H9 (cell line): Measurements from ENCODE around the gene BSN. TPM values are rescaled to one million over a fixed set of nuclear protein-coding genes. Genes with fewer than 3 reads are reported as not detected.
A peak's percentile ranks its signal among the peaks of the same experiment; 100 is the strongest.

Source experiments
- DNase-seq: peaks from one replicate; pipeline ENCODE4 v3.0.0-alpha.2; 2017
- H2AFZ ChIP-seq: one replicate; pipeline ENCODE4 v1.6.1; 2013; ENCODE audit warnings: mild to moderate bottlenecking, low read length, control low read depth, moderate library complexity
- H2AK5ac ChIP-seq: 2 replicates; pipeline ENCODE4 v1.6.1; 2013; ENCODE audit warnings: low read length, control low read depth, mixed read lengths; ENCODE audit not compliant: insufficient read length
- H2BK120ac ChIP-seq: one replicate; pipeline ENCODE4 v1.6.1; 2013; ENCODE audit warnings: low read depth, mild to moderate bottlenecking, low read length, control low read depth, inconsistent platforms; ENCODE audit not compliant: poor library complexity, severe bottlenecking
- H2BK12ac ChIP-seq: 2 replicates; pipeline ENCODE4 v1.6.1; 2013; ENCODE audit warnings: low read length, control low read depth, mixed read lengths, low read depth; ENCODE audit not compliant: insufficient read length
- H2BK15ac ChIP-seq: 2 replicates; pipeline ENCODE4 v1.6.1; 2013; ENCODE audit warnings: low read depth, low read length, control low read depth
- H2BK20ac ChIP-seq: one replicate; pipeline ENCODE4 v1.6.1; 2013; ENCODE audit warnings: low read depth, mild to moderate bottlenecking, low read length, control low read depth, inconsistent platforms; ENCODE audit not compliant: poor library complexity, severe bottlenecking
- H2BK5ac ChIP-seq: 2 replicates; pipeline ENCODE4 v1.6.1; 2013; ENCODE audit warnings: low read length, control low read depth, mixed read lengths; ENCODE audit not compliant: insufficient read length
- H3K14ac ChIP-seq: 2 replicates; pipeline ENCODE4 v1.6.1; 2013; ENCODE audit warnings: low read length, control low read depth; ENCODE audit not compliant: insufficient read depth
- H3K18ac ChIP-seq: 2 replicates; pipeline ENCODE4 v1.6.1; 2013; ENCODE audit warnings: low read depth, mild to moderate bottlenecking, mixed read lengths, low read length, control low read depth; ENCODE audit not compliant: insufficient read length
- H3K23ac ChIP-seq: 2 replicates; pipeline ENCODE4 v1.6.1; 2013; ENCODE audit warnings: low read length, control low read depth, mixed read lengths, low read depth; ENCODE audit not compliant: insufficient read length
- H3K23me2 ChIP-seq: 2 replicates; pipeline ENCODE4 v1.6.1; 2013; ENCODE audit warnings: low read depth, mild to moderate bottlenecking, mixed read lengths, low read length, control low read depth; ENCODE audit not compliant: insufficient read length, poor library complexity, severe bottlenecking
- H3K27ac ChIP-seq: 2 replicates; pipeline ENCODE4 v1.5.1; 2013; ENCODE audit warnings: low read length, control low read depth, mixed read lengths, low read depth; ENCODE audit not compliant: insufficient read length
- H3K27me3 ChIP-seq: 2 replicates; pipeline ENCODE4 v1.6.1; 2013; ENCODE audit warnings: low read length, control low read depth, inconsistent platforms; ENCODE audit not compliant: insufficient read depth
- H3K4ac ChIP-seq: 2 replicates; pipeline ENCODE4 v1.6.1; 2013; ENCODE audit warnings: low read depth, mild to moderate bottlenecking, control low read depth, inconsistent platforms, low read length, moderate library complexity
- H3K4me1 ChIP-seq: 2 replicates; pipeline ENCODE4 v1.6.1; 2013; ENCODE audit warnings: low read length, control low read depth, inconsistent platforms; ENCODE audit not compliant: insufficient read depth
- H3K4me2 ChIP-seq: 2 replicates; pipeline ENCODE4 v1.6.1; 2013; ENCODE audit warnings: low read length, control low read depth, mixed read lengths; ENCODE audit not compliant: insufficient read length, insufficient read depth
- H3K56ac ChIP-seq: 2 replicates; pipeline ENCODE4 v1.6.1; 2013; ENCODE audit warnings: low read depth, mild to moderate bottlenecking, mixed read lengths, low read length, control low read depth; ENCODE audit not compliant: insufficient read length
- H3K79me1 ChIP-seq: 2 replicates; pipeline ENCODE4 v1.6.1; 2013; ENCODE audit warnings: low read depth, mild to moderate bottlenecking, moderate library complexity, low read length, control low read depth, inconsistent platforms; ENCODE audit not compliant: insufficient read depth, poor library complexity, severe bottlenecking
- H3K79me2 ChIP-seq: 2 replicates; pipeline ENCODE4 v1.6.1; 2013; ENCODE audit warnings: low read length, control low read depth, inconsistent platforms; ENCODE audit not compliant: insufficient read depth
- H3K9ac ChIP-seq: 2 replicates; pipeline ENCODE4 v1.6.1; 2013; ENCODE audit warnings: low read length, control low read depth, mixed read lengths; ENCODE audit not compliant: insufficient read length; ENCODE audit errors: extremely low read depth
- H3K9me3 ChIP-seq: one replicate; pipeline ENCODE4 v1.6.1; 2013; ENCODE audit warnings: low read depth, low read length, inconsistent platforms; ENCODE audit not compliant: control insufficient read depth
- H3T11ph ChIP-seq: one replicate; pipeline ENCODE4 v1.6.1; 2013; ENCODE audit warnings: mild to moderate bottlenecking, low read length, control low read depth, inconsistent platforms
- H4K20me1 ChIP-seq: one replicate; pipeline ENCODE4 v1.6.1; 2013; ENCODE audit not compliant: control insufficient read depth, insufficient read length, insufficient read depth
- H4K5ac ChIP-seq: 2 replicates; pipeline ENCODE4 v1.6.1; 2013; ENCODE audit warnings: low read depth, mild to moderate bottlenecking, mixed read lengths, low read length, control low read depth; ENCODE audit not compliant: insufficient read length
- H4K8ac ChIP-seq: replicated peaks from 2 replicates; pipeline ENCODE4 v1.6.1; 2013; ENCODE audit warnings: low read length, control low read depth, mixed read lengths, low read depth; ENCODE audit not compliant: insufficient read length
- H4K91ac ChIP-seq: 2 replicates; pipeline ENCODE4 v1.6.1; 2013; ENCODE audit warnings: low read depth, mild to moderate bottlenecking, moderate library complexity, mixed read lengths, low read length, control low read depth; ENCODE audit not compliant: insufficient read length
- H3K27ac Mint-ChIP-seq, 3 experiments: 2 replicates in 2 of 3; 3 replicates in 1 of 3; pipeline ENCODE4 v1.8.0; 2020 to 2021; ENCODE audit warnings: mixed read lengths in 3 of 3, mild to moderate bottlenecking in 1 of 3, moderate library complexity in 1 of 3
- H3K27me3 Mint-ChIP-seq: 2 replicates; pipeline ENCODE4 v1.8.0; 2021; ENCODE audit warnings: low read depth, mild to moderate bottlenecking, moderate library complexity, mixed read lengths
- H3K36me3 Mint-ChIP-seq, 3 experiments: 2 replicates in 2 of 3; 3 replicates in 1 of 3; pipeline ENCODE4 v1.8.0; 2020 to 2021; ENCODE audit warnings: low read depth in 3 of 3, mixed read lengths in 3 of 3; ENCODE audit not compliant: insufficient read depth in 1 of 3
- H3K4me1 Mint-ChIP-seq, 2 experiments: 2 replicates each; pipeline ENCODE4 v1.8.0; 2020; ENCODE audit warnings: mixed read lengths in 2 of 2
- H3K4me3 Mint-ChIP-seq, 2 experiments: 2 replicates in 1 of 2; 3 replicates in 1 of 2; pipeline ENCODE4 v1.8.0; 2020 to 2021; ENCODE audit warnings: mild to moderate bottlenecking in 2 of 2, mixed read lengths in 2 of 2, moderate library complexity in 1 of 2
- H3K9me3 Mint-ChIP-seq, 2 experiments: 2 replicates in 1 of 2; 3 replicates in 1 of 2; pipeline ENCODE4 v1.8.0; 2020; ENCODE audit warnings: mild to moderate bottlenecking in 2 of 2, mixed read lengths in 2 of 2, moderate library complexity in 1 of 2
- WGBS: extraction: QIAGEN DNeasy Blood & Tissue Kit; methylation state at CpG from one replicate; pipeline ENCODE4 v1.1.7; 2013; ENCODE audit warnings: missing lambda C conversion rate, low lambda C conversion rate, mixed read lengths; ENCODE audit not compliant: insufficient read length; ENCODE audit errors: extremely low coverage; 5-methylcytosine and 5-hydroxymethylcytosine counted together
- total RNA-seq: library from RNA; stranded (reverse); gene quantifications from 2 replicates; pipeline ENCODE4 v1.2.1, GENCODE V29; 2021
- TF ChIP-seq, protein P1 (sequence below): fragments of 200-600 bp; sonication (generic); conservative IDR thresholded peaks from 3 replicates; pipeline ENCODE4 v1.8.0; 2021; ENCODE audit warnings: antibody characterized with exemption, mild to moderate bottlenecking

Gene BSN
- total RNA-seq, 1 experiment from 2014 or later = 2.4 TPM

DNA sequence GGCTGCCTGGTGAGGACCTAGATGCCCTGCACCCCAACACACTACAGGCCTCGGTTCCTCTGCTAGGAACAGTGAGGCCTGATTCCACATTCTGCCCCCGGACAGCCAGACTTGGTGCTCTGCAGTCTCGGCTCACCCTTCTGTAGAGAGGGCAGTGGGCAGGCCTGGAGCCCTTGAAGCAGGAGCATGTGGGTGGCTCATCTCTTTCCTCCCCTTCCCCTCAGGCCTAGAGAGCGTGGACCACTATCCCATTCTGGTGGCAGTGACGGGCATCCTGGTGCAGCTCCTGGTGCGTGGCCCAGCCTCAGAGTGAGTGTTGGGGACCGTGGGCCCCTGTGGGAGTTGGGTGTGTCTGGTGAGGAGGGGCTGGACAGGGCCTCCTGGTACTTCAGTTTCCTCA, 161.9 kb downstream of the BSN start:
- no peak overlapping the region for H3K18ac ChIP-seq
- no peak overlapping the region; a peak in 1 of 5 replicates for H3K4me3 Mint-ChIP-seq
- no peaks in the 10 kb centered on the region for H3K4me1 ChIP-seq
- H3K4ac ChIP-seq = no peak overlapping the region
- no peak overlapping the region for H2BK20ac ChIP-seq
- no peak overlapping the region for H2BK15ac ChIP-seq
- H2BK120ac ChIP-seq = no peak overlapping the region
- H3K9me3 Mint-ChIP-seq = no peaks in the 10 kb centered on the region
- WGBS = no CpG with 5 or more reads among the region's 7 CpGs
- H3K27me3 ChIP-seq = no peaks in the 10 kb centered on the region
- DNase-seq = no peak
- H3K56ac ChIP-seq = no peak overlapping the region
- no peak overlapping the region for H3K4me2 ChIP-seq
- H3K79me1 ChIP-seq = no peaks in the 10 kb centered on the region
- no peak overlapping the region for H2BK12ac ChIP-seq
- H3K27me3 Mint-ChIP-seq = peaks cover 4% of the 10 kb centered on the region
- no peak overlapping the region for H4K8ac ChIP-seq
- no peak overlapping the region for H2AFZ ChIP-seq
- peaks cover 8 to 10% of the 10 kb centered on the region in 2 experiments for H3K4me1 Mint-ChIP-seq
- no peaks in the 10 kb centered on the region for H4K20me1 ChIP-seq
- H3K14ac ChIP-seq = no peak overlapping the region
- no peak overlapping the region for H4K91ac ChIP-seq
- H4K5ac ChIP-seq = no peak overlapping the region
- no peaks in the 10 kb centered on the region for H3K79me2 ChIP-seq
- peaks cover 10% of the 10 kb centered on the region for H3K23me2 ChIP-seq
- H3K9me3 ChIP-seq = no peaks in the 10 kb centered on the region
- no peak overlapping the region for H2AK5ac ChIP-seq
- no peak overlapping the region for H2BK5ac ChIP-seq
- no peak overlapping the region for H3K23ac ChIP-seq
- peaks cover 0 to 17% (median 17%) of the 10 kb centered on the region in 3 experiments; a peak in 6 of 7 replicates for H3K36me3 Mint-ChIP-seq
- TF ChIP-seq, protein P1, sequence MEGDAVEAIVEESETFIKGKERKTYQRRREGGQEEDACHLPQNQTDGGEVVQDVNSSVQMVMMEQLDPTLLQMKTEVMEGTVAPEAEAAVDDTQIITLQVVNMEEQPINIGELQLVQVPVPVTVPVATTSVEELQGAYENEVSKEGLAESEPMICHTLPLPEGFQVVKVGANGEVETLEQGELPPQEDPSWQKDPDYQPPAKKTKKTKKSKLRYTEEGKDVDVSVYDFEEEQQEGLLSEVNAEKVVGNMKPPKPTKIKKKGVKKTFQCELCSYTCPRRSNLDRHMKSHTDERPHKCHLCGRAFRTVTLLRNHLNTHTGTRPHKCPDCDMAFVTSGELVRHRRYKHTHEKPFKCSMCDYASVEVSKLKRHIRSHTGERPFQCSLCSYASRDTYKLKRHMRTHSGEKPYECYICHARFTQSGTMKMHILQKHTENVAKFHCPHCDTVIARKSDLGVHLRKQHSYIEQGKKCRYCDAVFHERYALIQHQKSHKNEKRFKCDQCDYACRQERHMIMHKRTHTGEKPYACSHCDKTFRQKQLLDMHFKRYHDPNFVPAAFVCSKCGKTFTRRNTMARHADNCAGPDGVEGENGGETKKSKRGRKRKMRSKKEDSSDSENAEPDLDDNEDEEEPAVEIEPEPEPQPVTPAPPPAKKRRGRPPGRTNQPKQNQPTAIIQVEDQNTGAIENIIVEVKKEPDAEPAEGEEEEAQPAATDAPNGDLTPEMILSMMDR = no peak
- no peak overlapping the region for H3T11ph ChIP-seq
- 0 out of 7 replicates have a peak overlapping the region, but pooled peaks of 1 of the 3 experiments have one; percentile 29 for H3K27ac Mint-ChIP-seq
- no peak overlapping the region for H3K27ac ChIP-seq
- no peak overlapping the region for H3K9ac ChIP-seq
